NCI-H82 treated with DMSO at 0.1 percent for 48 hours (cell line): ENCODE results near the gene EHMT1.

Experiments used
- DNase-seq: peaks from one replicate; lab custom pipeline; 2025; ENCODE audit not compliant: unreplicated experiment; lab: John Stamatoyannopoulos, UW

The EHMT1 gene

GRCh38 chr9:137781906-137782585 is 163.2 kb downstream of the EHMT1 start:
- no peak for DNase-seq

DNA sequence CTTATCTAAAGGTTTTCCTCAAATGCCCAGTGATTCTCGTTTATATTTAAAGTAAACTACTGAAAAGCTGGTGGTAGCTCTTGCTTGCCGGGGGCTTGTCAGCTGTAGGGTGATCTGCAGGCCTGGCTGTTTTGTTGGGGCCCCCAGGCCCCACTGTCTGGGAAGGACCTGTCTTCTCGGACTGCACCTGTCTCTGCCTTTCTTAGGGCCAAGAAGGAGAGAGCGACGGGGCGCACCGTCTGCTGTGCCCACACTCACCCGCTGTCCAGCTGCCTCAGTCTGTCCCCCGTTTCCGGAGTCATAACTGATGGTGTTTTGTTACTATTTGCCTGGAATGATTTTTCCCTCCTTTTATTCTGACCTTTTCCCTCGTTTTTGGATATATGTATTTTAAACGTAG is 164.7 kb downstream of the EHMT1 start:
- no peak for DNase-seq

GRCh38 chr9:137784046-137784445 is 165.2 kb downstream of the EHMT1 start:
- DNase-seq: no peak

GRCh38 chr9:137784641-137785513 is 166.1 kb downstream of the EHMT1 start:
- DNase-seq: no peak

GRCh38 chr9:137785704-137786161 is 166.9 kb downstream of the EHMT1 start:
- DNase-seq: no peak

- no peak for DNase-seq
Observed at GRCh38 chr9:137786511-137786920, 167.7 kb downstream of the EHMT1 start.

- no peak for DNase-seq
Observed at GRCh38 chr9:137787381-137787780, 168.6 kb downstream of the EHMT1 start.

GRCh38 chr9:137787786-137788505 is 169.1 kb downstream of the EHMT1 start:
- DNase-seq: no peak

DNA sequence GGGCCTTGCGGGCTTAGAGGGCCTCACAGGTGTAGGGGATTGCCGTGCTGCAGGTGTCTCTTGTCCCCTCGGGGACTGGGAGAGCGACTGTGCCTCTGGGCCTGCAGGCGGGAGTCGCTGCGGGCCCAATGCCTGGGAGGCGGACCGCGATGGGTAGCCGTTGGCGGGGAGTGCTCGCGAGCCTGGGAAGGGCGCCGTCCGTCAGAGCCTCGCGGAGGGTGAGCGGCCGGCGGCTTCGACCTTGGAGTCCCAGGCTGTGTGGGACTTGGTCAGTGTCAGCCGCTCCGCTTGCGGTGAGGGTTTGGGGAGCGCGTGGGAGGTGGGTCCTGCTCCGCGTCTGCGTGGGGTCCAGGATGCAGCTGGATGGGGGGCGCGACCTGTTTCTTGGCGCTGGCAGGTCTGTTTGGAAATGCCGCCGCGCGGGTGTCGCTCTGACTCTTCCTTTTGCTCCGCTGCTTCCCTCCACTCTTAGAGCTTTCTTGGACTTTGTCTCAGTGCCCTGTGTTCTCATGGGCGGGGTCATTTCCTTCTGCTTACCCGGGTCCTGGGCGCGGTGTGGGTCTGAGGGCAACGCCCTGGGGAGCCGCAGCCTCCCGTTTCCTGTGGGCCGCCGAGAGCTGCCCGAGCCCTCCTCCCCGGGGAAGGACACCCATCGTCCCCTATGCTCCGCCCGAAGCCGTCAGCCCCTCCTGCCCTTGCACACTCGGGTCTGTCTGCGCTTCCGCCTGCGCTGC is 169.9 kb downstream of the EHMT1 start:
- no peak for DNase-seq

DNA sequence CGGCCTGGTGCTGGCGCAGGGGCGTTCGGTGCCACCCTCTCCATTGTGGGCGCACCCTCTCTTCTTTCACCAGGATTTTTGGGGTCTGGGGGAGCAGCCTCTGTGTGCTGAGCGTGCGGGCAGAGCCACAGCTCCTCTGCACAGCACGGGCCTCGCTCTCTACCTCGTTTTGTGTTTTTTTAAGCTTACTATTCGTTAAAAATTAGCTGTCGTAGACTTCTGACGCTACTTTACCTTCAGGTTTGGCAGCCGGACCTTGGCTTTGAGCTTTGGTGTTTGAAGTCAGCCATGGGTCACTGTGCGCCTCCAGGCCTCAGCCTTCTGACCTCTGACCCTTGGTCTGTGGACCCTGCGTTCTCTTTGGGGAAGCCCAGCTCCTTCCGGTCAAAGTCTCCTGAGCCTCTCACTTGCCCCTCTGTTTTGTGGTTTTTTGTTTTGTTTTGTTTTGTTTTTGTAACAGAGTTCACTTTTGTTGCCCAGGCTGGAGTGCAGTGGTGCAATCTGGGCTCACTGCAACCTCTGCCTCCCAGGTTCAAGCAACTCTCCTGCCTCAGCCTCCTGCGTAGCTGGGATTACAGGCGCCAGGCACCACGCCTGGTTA is 170.6 kb downstream of the EHMT1 start:
- DNase-seq: no peak

DNA sequence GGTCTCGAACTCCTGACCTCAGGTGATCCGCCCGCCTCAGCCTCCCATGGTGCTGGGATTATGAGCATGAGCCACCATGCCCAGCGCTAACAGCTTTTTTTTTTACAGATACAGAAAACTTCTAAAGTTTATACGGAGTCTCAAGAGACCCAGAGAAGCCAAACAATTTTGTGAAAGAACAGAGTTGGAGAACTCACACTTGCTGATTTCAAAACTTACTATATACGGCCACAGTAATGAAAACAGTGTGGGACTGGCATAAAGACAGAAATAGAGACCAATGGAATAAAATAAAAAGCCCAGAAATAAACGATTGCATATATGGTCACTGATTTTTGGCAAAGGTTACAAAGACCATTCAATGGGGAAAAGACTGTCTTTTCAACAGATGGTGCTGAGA is 173.1 kb downstream of the EHMT1 start:
- no peak for DNase-seq

DNA sequence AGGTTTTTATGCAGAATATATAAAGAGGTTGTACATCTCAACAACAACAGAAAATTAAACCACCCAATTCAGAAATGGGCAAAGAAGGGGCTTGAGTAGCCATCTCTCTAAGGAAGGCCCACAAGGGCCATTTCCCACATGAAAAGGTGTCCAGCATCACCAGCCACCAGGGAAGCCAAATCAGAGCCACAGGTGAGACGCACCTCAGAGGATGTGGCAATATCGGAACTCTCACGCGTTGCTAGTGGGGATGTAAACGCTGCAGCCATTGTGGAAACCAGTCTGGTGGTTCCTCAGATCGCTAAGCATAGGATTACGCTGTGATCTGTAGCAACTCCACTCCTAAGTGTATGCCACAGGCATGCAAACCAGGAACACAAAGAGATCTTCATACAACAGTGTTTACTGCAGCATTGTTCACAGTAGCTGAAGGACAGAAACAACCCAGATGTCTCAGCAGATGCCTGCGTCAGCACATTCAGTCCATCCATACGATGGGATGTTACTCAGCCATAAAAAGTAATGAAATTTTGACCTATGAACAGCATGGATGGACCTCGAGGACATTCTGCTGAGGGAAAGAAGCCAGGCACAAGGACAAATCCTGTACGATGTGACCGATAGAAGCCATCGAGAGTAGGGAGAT is 174.5 kb downstream of the EHMT1 start:
- no peak for DNase-seq

DNA sequence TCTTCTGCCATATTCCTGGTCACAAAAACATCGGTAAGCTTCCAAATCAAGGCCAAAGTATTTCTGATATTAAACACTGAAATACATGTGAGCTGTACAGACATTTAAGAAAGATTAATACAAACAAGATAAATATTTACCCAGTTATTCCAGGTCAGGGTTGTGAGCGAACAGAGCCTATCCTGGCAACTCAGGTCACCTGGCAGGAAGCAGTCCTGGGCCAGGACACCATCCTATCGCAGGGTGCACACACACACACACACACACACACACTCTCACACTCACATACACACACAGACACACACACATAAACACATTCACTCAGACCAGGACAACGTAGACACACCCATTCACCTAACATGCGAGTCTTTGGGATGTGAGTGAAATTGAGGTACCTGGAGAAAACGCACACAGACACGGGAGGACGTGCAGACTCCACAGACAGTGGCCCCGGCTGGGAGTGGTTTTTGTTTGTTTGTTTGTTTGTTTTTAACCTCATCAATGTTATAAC is 176.4 kb downstream of the EHMT1 start:
- no peak for DNase-seq

GRCh38 chr9:137797206-137798120 is 178.7 kb downstream of the EHMT1 start:
- no peak for DNase-seq

GRCh38 chr9:137798142-137798541 is 179.3 kb downstream of the EHMT1 start:
- no peak for DNase-seq

- DNase-seq: no peak
Observed at GRCh38 chr9:137798901-137799629, 180.3 kb downstream of the EHMT1 start.

DNA sequence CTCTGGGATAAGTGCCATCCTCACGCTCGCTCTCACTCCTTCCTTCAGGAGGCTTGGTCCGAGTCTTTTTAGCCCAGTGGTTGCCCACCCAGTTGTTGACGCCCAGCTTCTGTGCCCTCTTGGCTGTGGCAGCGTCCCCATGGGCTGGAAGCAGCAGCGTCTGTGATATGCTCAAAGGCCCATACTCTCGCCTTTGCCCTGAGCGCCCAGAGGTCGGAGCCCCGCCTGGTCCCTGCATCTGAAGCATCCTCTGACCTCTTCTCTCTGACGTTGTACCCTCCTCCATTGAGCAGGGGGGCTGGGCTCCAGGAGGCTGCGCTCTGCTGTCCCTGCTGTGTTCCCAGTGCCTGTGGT is 180.8 kb downstream of the EHMT1 start:
- DNase-seq: no peak
